Neural cell (in vitro differentiated cells): ENCODE results near the gene SLC24A3. TPM values are rescaled to one million over a fixed set of nuclear protein-coding genes. Genes with fewer than 3 reads are reported as not detected.

Experiments used
- H2AFZ ChIP-seq: fragments of 200-600, 300-800 bp; sonication (generic), shearing (Covaris generic); 2 replicates; pipeline ENCODE4 v1.6.0; 2014; ENCODE audit warnings: low read depth, mild to moderate bottlenecking, antibody characterized with exemption, low read length, moderate library complexity
- H3F3A ChIP-seq: fragments of 200-600 bp; shearing (Covaris generic); 2 replicates; pipeline ENCODE4 v1.6.1; 2016; ENCODE audit warnings: mild to moderate bottlenecking, moderate library complexity, mixed read lengths, antibody characterized with exemption, low read length; ENCODE audit not compliant: insufficient read depth, poor library complexity, severe bottlenecking
- H3K27ac ChIP-seq: fragments of 200-600, 300-800 bp; sonication (generic), shearing (Covaris generic); 2 replicates; pipeline ENCODE4 v1.5.1; 2014; ENCODE audit warnings: mild to moderate bottlenecking, low read length, moderate library complexity
- H3K27me3 ChIP-seq: fragments of 300-800, 200-600 bp; sonication (generic), shearing (Covaris generic); 2 replicates; pipeline ENCODE4 v1.6.0; 2014; ENCODE audit warnings: mild to moderate bottlenecking, low read depth, low read length, moderate library complexity; ENCODE audit not compliant: insufficient read depth
- H3K36me3 ChIP-seq: fragments of 300-800, 200-600 bp; sonication (generic), shearing (Covaris generic); 2 replicates; pipeline ENCODE4 v1.5.1; 2014; ENCODE audit warnings: mild to moderate bottlenecking, antibody characterized with exemption, low read length, moderate library complexity; ENCODE audit not compliant: insufficient read depth
- H3K4me2 ChIP-seq: fragments of 300-800, 200-600 bp; sonication (generic), shearing (Covaris generic); 2 replicates; pipeline ENCODE4 v1.6.0; 2014; ENCODE audit warnings: mild to moderate bottlenecking, low read length
- H3K4me3 ChIP-seq: fragments of 300-800, 200-600 bp; sonication (generic), shearing (Covaris generic); 2 replicates; pipeline ENCODE4 v1.5.1; 2014; ENCODE audit warnings: mild to moderate bottlenecking, low read length, moderate library complexity
- H3K79me2 ChIP-seq: fragments of 200-600 bp; shearing (Covaris generic); replicated peaks from 2 replicates; pipeline ENCODE4 v1.6.0; 2014; ENCODE audit warnings: mild to moderate bottlenecking, low read length, moderate library complexity; ENCODE audit not compliant: insufficient read depth
- H3K9ac ChIP-seq: fragments of 300-800, 200-600 bp; sonication (generic), shearing (Covaris generic); 2 replicates; pipeline ENCODE4 v1.6.1; 2016; ENCODE audit warnings: mild to moderate bottlenecking, low read length, mixed read lengths
- H3K9me2 ChIP-seq: fragments of 200-600 bp; shearing (Covaris generic); 2 replicates; pipeline ENCODE4 v1.6.1; 2016; ENCODE audit warnings: mild to moderate bottlenecking, low read length, mixed read lengths; ENCODE audit not compliant: insufficient read depth
- H3K9me3 ChIP-seq: fragments of 200-600, 300-800 bp; sonication (generic), shearing (Covaris generic); 2 replicates; pipeline ENCODE4 v1.6.1; 2016; ENCODE audit warnings: mild to moderate bottlenecking, mixed run types, low read length, moderate library complexity, mixed read lengths
- H4K20me1 ChIP-seq: fragments of 200-600 bp; shearing (Covaris generic); 2 replicates; pipeline ENCODE4 v1.6.1; 2016; ENCODE audit warnings: mild to moderate bottlenecking, mixed run types; ENCODE audit not compliant: insufficient read depth
- EP300 ChIP-seq: fragments of 450-650 bp; conservative IDR thresholded peaks from 2 replicates; pipeline ENCODE4 v1.6.1; 2014; ENCODE audit warnings: antibody characterized with exemption, mild to moderate bottlenecking, moderate library complexity; ENCODE audit not compliant: poor library complexity, severe bottlenecking
- EZH2 ChIP-seq: fragments of 200-600, 300-800 bp; shearing (Covaris generic), sonication (generic); IDR thresholded peaks from 2 replicates; pipeline ENCODE4 v1.6.1; 2014; ENCODE audit warnings: antibody characterized with exemption, low read length, borderline replicate concordance, mild to moderate bottlenecking; ENCODE audit not compliant: insufficient read depth, poor library complexity, severe bottlenecking
- MXI1 ChIP-seq: fragments of 450-650 bp; conservative IDR thresholded peaks from 2 replicates; pipeline ENCODE4 v1.6.1; 2014; ENCODE audit warnings: antibody characterized with exemption, mild to moderate bottlenecking; ENCODE audit not compliant: poor library complexity, severe bottlenecking
- POLR2AphosphoS5 ChIP-seq: IDR thresholded peaks from 2 replicates; pipeline ENCODE4 v1.6.1; 2012
- RAD21 ChIP-seq: fragments of 450-650 bp; conservative IDR thresholded peaks from 2 replicates; pipeline ENCODE4 v1.6.1; 2014; ENCODE audit warnings: antibody characterized with exemption, mild to moderate bottlenecking, moderate library complexity
- REST ChIP-seq: IDR thresholded peaks from 2 replicates; pipeline ENCODE4 v1.6.1; 2012; ENCODE audit warnings: borderline replicate concordance
- SMC3 ChIP-seq: fragments of 450-650 bp; conservative IDR thresholded peaks from 2 replicates; pipeline ENCODE4 v1.6.1; 2014; ENCODE audit warnings: antibody characterized with exemption, mild to moderate bottlenecking, moderate library complexity; ENCODE audit not compliant: poor library complexity
- TAF1 ChIP-seq: IDR thresholded peaks from 2 replicates; pipeline ENCODE4 v1.6.1; 2012; ENCODE audit warnings: low read depth
- polyA plus RNA-seq: library from polyadenylated mRNA; depleted of rRNA; stranded (reverse); fragments of >200 nt; gene quantifications from 2 replicates; pipeline ENCODE4 v1.2.3, GENCODE V29; 2014
- TF ChIP-seq, protein P1 (sequence below): fragments of 450-650 bp; IDR thresholded peaks from 2 replicates; pipeline ENCODE4 v1.5.1; 2014; ENCODE audit warnings: antibody characterized with exemption, mild to moderate bottlenecking, moderate library complexity; ENCODE audit not compliant: poor library complexity, severe bottlenecking

Gene SLC24A3
- polyA plus RNA-seq, 1 donor from 2014 or later = 6.5 TPM

DNA sequence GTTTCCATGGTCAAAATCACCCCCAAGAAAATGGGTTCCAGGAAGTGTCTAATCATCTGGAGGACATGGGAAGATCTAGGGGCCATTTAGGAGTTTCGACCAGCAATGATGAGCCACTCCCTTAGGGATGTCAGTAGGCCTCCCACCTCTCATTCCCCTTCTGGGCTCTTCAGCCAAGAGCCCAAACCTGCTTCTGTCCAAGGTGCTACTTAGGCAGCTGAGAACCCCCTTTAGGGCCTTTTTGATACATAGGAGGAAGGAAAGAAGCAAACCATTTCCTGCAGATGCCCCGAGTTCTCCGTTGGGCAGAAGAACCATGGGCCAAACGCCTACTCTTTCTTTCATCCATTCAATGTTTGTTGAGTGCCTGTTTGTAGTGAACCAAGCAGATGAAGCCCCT lies 404.2 kb downstream of the SLC24A3 start:
- no peak overlapping the region for H2AFZ ChIP-seq
- H3K4me3 ChIP-seq = no peak overlapping the region
- no peaks in the 10 kb centered on the region for H3K79me2 ChIP-seq
- no peaks in the 10 kb centered on the region for H3K9me3 ChIP-seq
- no peaks in the 10 kb centered on the region for H3K27me3 ChIP-seq
- TF ChIP-seq TAF1 = no peak
- no peaks in the 10 kb centered on the region for H3K9me2 ChIP-seq
- no peaks in the 10 kb centered on the region for H4K20me1 ChIP-seq
- H3K9ac ChIP-seq = no peak overlapping the region
- no peak overlapping the region for H3K27ac ChIP-seq
- H3K36me3 ChIP-seq = no peaks in the 10 kb centered on the region
- H3K4me2 ChIP-seq = no peak overlapping the region
- no peaks in the 10 kb centered on the region for H3F3A ChIP-seq

GRCh38 chr20:19617256-19617655 lies 404.8 kb downstream of the SLC24A3 start:
- Histone ChIP-seq H3K4me3 (no peak overlapping the region), H3K9me3 (no peaks in the 10 kb centered on the region), H3K27me3 (no peaks in the 10 kb centered on the region), H3K9ac (no peak overlapping the region), H2AFZ (no peak overlapping the region), H4K20me1 (no peaks in the 10 kb centered on the region), H3K36me3 (no peaks in the 10 kb centered on the region), H3K79me2 (no peaks in the 10 kb centered on the region), H3K9me2 (no peaks in the 10 kb centered on the region), H3K27ac (no peak overlapping the region), H3F3A (no peaks in the 10 kb centered on the region), H3K4me2 (no peak overlapping the region)
- TF ChIP-seq EP300 = no peak
- no peak for TF ChIP-seq REST
- no peak for TF ChIP-seq RAD21
- TF ChIP-seq POLR2AphosphoS5 = no peak
- no peak for TF ChIP-seq EZH2
- no peak for TF ChIP-seq SMC3
- TF ChIP-seq TAF1 = no peak
- TF ChIP-seq, protein P1, sequence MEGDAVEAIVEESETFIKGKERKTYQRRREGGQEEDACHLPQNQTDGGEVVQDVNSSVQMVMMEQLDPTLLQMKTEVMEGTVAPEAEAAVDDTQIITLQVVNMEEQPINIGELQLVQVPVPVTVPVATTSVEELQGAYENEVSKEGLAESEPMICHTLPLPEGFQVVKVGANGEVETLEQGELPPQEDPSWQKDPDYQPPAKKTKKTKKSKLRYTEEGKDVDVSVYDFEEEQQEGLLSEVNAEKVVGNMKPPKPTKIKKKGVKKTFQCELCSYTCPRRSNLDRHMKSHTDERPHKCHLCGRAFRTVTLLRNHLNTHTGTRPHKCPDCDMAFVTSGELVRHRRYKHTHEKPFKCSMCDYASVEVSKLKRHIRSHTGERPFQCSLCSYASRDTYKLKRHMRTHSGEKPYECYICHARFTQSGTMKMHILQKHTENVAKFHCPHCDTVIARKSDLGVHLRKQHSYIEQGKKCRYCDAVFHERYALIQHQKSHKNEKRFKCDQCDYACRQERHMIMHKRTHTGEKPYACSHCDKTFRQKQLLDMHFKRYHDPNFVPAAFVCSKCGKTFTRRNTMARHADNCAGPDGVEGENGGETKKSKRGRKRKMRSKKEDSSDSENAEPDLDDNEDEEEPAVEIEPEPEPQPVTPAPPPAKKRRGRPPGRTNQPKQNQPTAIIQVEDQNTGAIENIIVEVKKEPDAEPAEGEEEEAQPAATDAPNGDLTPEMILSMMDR = no peak
- TF ChIP-seq MXI1 = no peak

DNA sequence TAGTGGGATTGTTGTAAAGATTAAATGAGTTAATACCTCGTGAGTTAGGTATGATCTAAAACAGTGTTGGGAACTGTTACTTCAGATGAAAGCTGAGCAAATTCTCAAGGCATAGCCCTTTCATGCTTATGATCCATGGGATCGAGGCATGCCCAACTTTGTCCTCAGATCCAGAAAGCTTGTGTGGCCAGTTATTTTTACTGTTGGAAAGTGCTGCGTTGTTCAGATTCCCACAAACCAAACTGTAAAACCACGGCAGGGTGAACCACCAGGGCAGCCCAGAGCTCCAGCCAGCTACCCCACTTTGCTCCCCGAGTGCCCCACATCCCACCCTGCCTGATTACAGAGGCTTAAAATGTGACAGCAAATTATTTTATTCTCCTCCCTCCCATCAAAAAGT lies 406.3 kb downstream of the SLC24A3 start:
- no peaks in the 10 kb centered on the region for H4K20me1 ChIP-seq
- no peak overlapping the region for H3K4me3 ChIP-seq
- H3K79me2 ChIP-seq = no peaks in the 10 kb centered on the region
- H2AFZ ChIP-seq = no peak overlapping the region
- H3K27me3 ChIP-seq = no peaks in the 10 kb centered on the region
- no peak overlapping the region for H3K27ac ChIP-seq
- H3F3A ChIP-seq = no peaks in the 10 kb centered on the region
- no peak overlapping the region for H3K9ac ChIP-seq
- H3K9me3 ChIP-seq = no peaks in the 10 kb centered on the region
- no peaks in the 10 kb centered on the region for H3K36me3 ChIP-seq
- H3K4me2 ChIP-seq = no peak overlapping the region
- no peak for TF ChIP-seq EP300
- TF ChIP-seq MXI1 = no peak
- no peak for TF ChIP-seq POLR2AphosphoS5
- TF ChIP-seq EZH2 = no peak
- TF ChIP-seq TAF1 = no peak
- TF ChIP-seq RAD21 = no peak
- TF ChIP-seq, protein P1 = no peak
- TF ChIP-seq SMC3 = no peak
- TF ChIP-seq REST = no peak
- H3K9me2 ChIP-seq = no peaks in the 10 kb centered on the region
